GM23338 (cell line): ENCODE measurements around the gene CYB5R3.

Source experiments
- EZH2 ChIP-seq: fragments of 200-600 bp; sonication (generic); IDR thresholded peaks from one replicate; pipeline ENCODE4 v1.8.0; 2017; ENCODE audit warnings: antibody characterized with exemption, mild to moderate bottlenecking, low read depth; ENCODE audit not compliant: unreplicated experiment
- JUNB ChIP-seq: IDR thresholded peaks from one replicate; pipeline ENCODE4 v1.6.1; 2016; ENCODE audit warnings: antibody characterized with exemption; ENCODE audit not compliant: unreplicated experiment
- NANOG ChIP-seq: IDR thresholded peaks from 2 replicates; pipeline ENCODE4 v1.6.1; 2016; ENCODE audit warnings: antibody characterized with exemption, borderline replicate concordance
- ZNF331 ChIP-seq: fragments of 250-450 bp; sonication (Bioruptor Pico); IDR thresholded peaks from 2 replicates; pipeline ENCODE4 v1.5.0; 2020; ENCODE audit warnings: low read depth, mild to moderate bottlenecking, moderate library complexity
- TF ChIP-seq, protein P1 (sequence below), 2 experiments: fragments of 200-600 bp in 1 of 2; sonication (generic) in 1 of 2; conservative IDR thresholded peaks; 2 replicates each; pipeline versions ENCODE4 v1.5.1 to v1.6.1; 2016 to 2017; ENCODE audit warnings: antibody characterized with exemption in 2 of 2, low read depth in 2 of 2, mild to moderate bottlenecking in 2 of 2, moderate library complexity in 1 of 2
- TF ChIP-seq, protein P2 (sequence below): IDR thresholded peaks from one replicate; pipeline ENCODE4 v1.6.1; 2018; ENCODE audit warnings: antibody characterized with exemption; ENCODE audit not compliant: unreplicated experiment

DNA sequence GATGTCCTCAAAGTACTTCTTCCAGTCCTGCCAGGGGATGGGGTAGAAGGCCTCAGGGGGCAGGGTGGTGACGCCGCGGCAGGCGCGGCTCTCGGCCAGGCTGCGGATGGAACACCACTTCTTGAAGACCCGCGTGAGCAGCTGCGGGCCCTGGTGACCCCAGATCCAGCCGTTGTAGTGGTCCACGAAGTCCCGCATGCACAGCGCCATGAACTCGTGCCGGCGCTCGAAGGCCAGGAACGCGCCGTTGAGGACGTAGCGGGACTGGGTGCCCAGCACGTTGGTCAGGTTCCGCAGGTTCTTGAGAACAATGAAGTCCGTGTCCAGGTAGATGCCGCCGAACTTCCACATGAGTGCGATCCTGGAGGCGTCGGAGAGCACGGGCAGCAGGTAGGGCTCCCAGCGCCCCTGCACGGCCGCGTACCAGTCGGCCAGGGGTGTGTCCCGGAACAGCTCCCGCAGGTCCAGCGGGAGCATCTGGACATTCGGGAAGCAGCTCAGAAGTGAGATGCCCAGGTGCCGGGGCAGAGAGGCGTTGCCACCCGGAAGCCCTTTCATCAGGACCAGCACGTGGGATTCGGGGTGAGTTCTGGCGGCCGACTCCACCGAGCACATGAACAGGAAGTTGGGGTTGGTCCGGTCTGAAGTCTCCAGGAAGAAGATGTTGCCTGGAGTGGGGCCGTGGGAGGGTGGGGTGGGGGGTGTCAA, 44.0 kb upstream of the CYB5R3 start:
- TF ChIP-seq NANOG (no peak), EZH2 (no peak), ZNF331 (no peak), JUNB (no peak)
- TF ChIP-seq, protein P1, sequence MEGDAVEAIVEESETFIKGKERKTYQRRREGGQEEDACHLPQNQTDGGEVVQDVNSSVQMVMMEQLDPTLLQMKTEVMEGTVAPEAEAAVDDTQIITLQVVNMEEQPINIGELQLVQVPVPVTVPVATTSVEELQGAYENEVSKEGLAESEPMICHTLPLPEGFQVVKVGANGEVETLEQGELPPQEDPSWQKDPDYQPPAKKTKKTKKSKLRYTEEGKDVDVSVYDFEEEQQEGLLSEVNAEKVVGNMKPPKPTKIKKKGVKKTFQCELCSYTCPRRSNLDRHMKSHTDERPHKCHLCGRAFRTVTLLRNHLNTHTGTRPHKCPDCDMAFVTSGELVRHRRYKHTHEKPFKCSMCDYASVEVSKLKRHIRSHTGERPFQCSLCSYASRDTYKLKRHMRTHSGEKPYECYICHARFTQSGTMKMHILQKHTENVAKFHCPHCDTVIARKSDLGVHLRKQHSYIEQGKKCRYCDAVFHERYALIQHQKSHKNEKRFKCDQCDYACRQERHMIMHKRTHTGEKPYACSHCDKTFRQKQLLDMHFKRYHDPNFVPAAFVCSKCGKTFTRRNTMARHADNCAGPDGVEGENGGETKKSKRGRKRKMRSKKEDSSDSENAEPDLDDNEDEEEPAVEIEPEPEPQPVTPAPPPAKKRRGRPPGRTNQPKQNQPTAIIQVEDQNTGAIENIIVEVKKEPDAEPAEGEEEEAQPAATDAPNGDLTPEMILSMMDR (conservative IDR thresholded peaks at IDR 0.05; ENCODE audit: low read depth in 2 of 2), result no peak
- TF ChIP-seq, protein P2, sequence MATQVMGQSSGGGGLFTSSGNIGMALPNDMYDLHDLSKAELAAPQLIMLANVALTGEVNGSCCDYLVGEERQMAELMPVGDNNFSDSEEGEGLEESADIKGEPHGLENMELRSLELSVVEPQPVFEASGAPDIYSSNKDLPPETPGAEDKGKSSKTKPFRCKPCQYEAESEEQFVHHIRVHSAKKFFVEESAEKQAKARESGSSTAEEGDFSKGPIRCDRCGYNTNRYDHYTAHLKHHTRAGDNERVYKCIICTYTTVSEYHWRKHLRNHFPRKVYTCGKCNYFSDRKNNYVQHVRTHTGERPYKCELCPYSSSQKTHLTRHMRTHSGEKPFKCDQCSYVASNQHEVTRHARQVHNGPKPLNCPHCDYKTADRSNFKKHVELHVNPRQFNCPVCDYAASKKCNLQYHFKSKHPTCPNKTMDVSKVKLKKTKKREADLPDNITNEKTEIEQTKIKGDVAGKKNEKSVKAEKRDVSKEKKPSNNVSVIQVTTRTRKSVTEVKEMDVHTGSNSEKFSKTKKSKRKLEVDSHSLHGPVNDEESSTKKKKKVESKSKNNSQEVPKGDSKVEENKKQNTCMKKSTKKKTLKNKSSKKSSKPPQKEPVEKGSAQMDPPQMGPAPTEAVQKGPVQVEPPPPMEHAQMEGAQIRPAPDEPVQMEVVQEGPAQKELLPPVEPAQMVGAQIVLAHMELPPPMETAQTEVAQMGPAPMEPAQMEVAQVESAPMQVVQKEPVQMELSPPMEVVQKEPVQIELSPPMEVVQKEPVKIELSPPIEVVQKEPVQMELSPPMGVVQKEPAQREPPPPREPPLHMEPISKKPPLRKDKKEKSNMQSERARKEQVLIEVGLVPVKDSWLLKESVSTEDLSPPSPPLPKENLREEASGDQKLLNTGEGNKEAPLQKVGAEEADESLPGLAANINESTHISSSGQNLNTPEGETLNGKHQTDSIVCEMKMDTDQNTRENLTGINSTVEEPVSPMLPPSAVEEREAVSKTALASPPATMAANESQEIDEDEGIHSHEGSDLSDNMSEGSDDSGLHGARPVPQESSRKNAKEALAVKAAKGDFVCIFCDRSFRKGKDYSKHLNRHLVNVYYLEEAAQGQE, result no peak
